ENCODE results near the gene SHB.

GRCh38 chr9:37889536-37889935, 179.5 kb downstream of the SHB start:
- TF ChIP-seq, protein P1, sequence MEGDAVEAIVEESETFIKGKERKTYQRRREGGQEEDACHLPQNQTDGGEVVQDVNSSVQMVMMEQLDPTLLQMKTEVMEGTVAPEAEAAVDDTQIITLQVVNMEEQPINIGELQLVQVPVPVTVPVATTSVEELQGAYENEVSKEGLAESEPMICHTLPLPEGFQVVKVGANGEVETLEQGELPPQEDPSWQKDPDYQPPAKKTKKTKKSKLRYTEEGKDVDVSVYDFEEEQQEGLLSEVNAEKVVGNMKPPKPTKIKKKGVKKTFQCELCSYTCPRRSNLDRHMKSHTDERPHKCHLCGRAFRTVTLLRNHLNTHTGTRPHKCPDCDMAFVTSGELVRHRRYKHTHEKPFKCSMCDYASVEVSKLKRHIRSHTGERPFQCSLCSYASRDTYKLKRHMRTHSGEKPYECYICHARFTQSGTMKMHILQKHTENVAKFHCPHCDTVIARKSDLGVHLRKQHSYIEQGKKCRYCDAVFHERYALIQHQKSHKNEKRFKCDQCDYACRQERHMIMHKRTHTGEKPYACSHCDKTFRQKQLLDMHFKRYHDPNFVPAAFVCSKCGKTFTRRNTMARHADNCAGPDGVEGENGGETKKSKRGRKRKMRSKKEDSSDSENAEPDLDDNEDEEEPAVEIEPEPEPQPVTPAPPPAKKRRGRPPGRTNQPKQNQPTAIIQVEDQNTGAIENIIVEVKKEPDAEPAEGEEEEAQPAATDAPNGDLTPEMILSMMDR (conservative IDR thresholded peaks at IDR 0.05; ENCODE audit: low read depth, low read length), result no peak
- no peak for TF ChIP-seq EZH2 (IDR thresholded peaks at IDR 0.05; ENCODE audit: borderline replicate concordance, low read depth, low read length, poor library complexity, severe bottlenecking)

Data from A673 (cell line).